HepG2 (cell line): Measurements from ENCODE around the gene KCTD5. TPM values are rescaled to one million over a fixed set of nuclear protein-coding genes. Genes with fewer than 3 reads are reported as not detected.

Source experiments
- AGO1 ChIP-seq: fragments of 200-400 bp; formaldehyde crosslinking; IDR thresholded peaks from 2 replicates; pipeline ENCODE4 v1.6.1; 2017; ENCODE audit warnings: mild to moderate bottlenecking, low read depth, low read length, moderate library complexity; ENCODE audit not compliant: poor library complexity, severe bottlenecking
- AGO2 ChIP-seq: fragments of 200-400 bp; formaldehyde crosslinking; optimal IDR thresholded peaks from 2 replicates; pipeline ENCODE3; 2017; ENCODE audit warnings: mild to moderate bottlenecking, low read depth, low read length, moderate library complexity
- AKAP8 ChIP-seq: sonication (generic); formaldehyde crosslinking; IDR thresholded peaks from 2 replicates; pipeline ENCODE4 v1.5.1; 2020; ENCODE audit warnings: mild to moderate bottlenecking, missing genetic modification reagents
- HIVEP1 ChIP-seq: sonication (generic); formaldehyde crosslinking; IDR thresholded peaks from 2 replicates; pipeline ENCODE4 v1.4.0; 2020; ENCODE audit warnings: mild to moderate bottlenecking, missing genetic modification reagents
- HNRNPL ChIP-seq: fragments of 200-400 bp; formaldehyde crosslinking; IDR thresholded peaks from 2 replicates; pipeline ENCODE4 v1.6.1; 2017; ENCODE audit warnings: mild to moderate bottlenecking, low read depth, low read length
- KAT7 ChIP-seq: IDR thresholded peaks from 2 replicates; pipeline ENCODE4 v1.6.1; 2018; ENCODE audit warnings: borderline replicate concordance, missing compliant biosample characterization
- MAX ChIP-seq: IDR thresholded peaks from 2 replicates; pipeline ENCODE4 v1.6.1; 2012; ENCODE audit warnings: inconsistent platforms
- MAZ ChIP-seq, 2 experiments: sonication (generic) in 1 of 2; formaldehyde crosslinking in 1 of 2; IDR thresholded peaks; 2 replicates each; pipeline versions ENCODE4 v1.5.0 to v1.6.1; 2012 to 2020; ENCODE audit warnings: low read depth in 2 of 2, mild to moderate bottlenecking in 2 of 2, borderline replicate concordance in 1 of 2, improper control_type of control experiment in 1 of 2, low read length in 1 of 2, missing genetic modification reagents in 1 of 2, moderate library complexity in 1 of 2
- MYC ChIP-seq: sonication (generic); formaldehyde crosslinking; IDR thresholded peaks from 2 replicates; pipeline ENCODE4 v1.9.0; 2021; ENCODE audit warnings: missing genetic modification reagents, borderline replicate concordance
- SNAPC2 ChIP-seq: sonication (generic); formaldehyde crosslinking; IDR thresholded peaks from 2 replicates; pipeline ENCODE4 v1.8.1; 2022; ENCODE audit warnings: mild to moderate bottlenecking, missing genetic modification reagents
- TFDP2 ChIP-seq: sonication (generic); formaldehyde crosslinking; IDR thresholded peaks from 2 replicates; pipeline ENCODE4 v1.4.0; 2020; ENCODE audit warnings: missing genetic modification reagents
- ZNF281 ChIP-seq: sonication (generic); formaldehyde crosslinking; IDR thresholded peaks from 2 replicates; pipeline ENCODE4 v1.4.0; 2020; ENCODE audit warnings: missing genetic modification reagents, borderline replicate concordance
- ZNF879 ChIP-seq: sonication (generic); formaldehyde crosslinking; IDR thresholded peaks from 2 replicates; pipeline ENCODE4 v1.8.1; 2023; ENCODE audit warnings: missing genetic modification reagents
- polyA plus RNA-seq, 8 experiments: library from polyadenylated mRNA; depleted of rRNA in 3 of 8; stranded (reverse) in 7 of 8; unstranded in 1 of 8; fragments of >200 nt; fragmentation: Illumina TruSeq in 4 of 8; extraction: Trizol in 4 of 8; gene quantifications; 2 replicates each; pipeline versions ENCODE4 v1.2.1 to v1.2.3, GENCODE V29; 2011 to 2016; ENCODE audit warnings: low read depth in 4 of 8, missing spikeins in 1 of 8, mixed read lengths in 1 of 8; ENCODE audit not compliant: insufficient read depth in 1 of 8
- total RNA-seq, 5 experiments: library from RNA; depleted of rRNA; stranded (reverse); fragments of >200 nt; fragmentation: Illumina TruSeq; extraction: Trizol; gene quantifications; 2 replicates each; pipeline ENCODE4 v1.2.3, GENCODE V29; 2016; ENCODE audit warnings: low read depth in 1 of 5

The KCTD5 gene
- total and polyA plus RNA-seq, 2 of the 13 experiments (the other 11 are each of a cell fraction or from before 2014, with no cell fraction given), result 25.4 to 29.8 TPM

- TF ChIP-seq MAX (peak; percentile 73), AGO2 (peak; percentile 87), HIVEP1 (0 out of 2 replicates have a peak, but pooled peaks have one; percentile 26), SNAPC2 (CRISPR knock-in tag) (no peak; the same call in 1 of the 2 replicates), MAZ (IDR thresholded peaks at IDR 0.05; ENCODE audit: borderline replicate concordance, low read depth, low read length) (peak; percentile 28; the same call in 1 of the 2 replicates), MAZ (CRISPR knock-in tag; IDR thresholded peaks at IDR 0.05; ENCODE audit: low read depth) (peak; percentile 6; the same call in 1 of the 2 replicates), TFDP2 (CRISPR knock-in tag) (0 out of 2 replicates have a peak, but pooled peaks have one; percentile 46), HNRNPL (0 out of 2 replicates have a peak, but pooled peaks have one; percentile 23), ZNF281 (CRISPR knock-in tag) (peak; percentile 90), AKAP8 (0 out of 2 replicates have a peak, but pooled peaks have one; percentile 9), KAT7 (0 out of 2 replicates have a peak, but pooled peaks have one; percentile 26), AGO1 (peak; percentile 82), ZNF879 (CRISPR knock-in tag) (peak; percentile 56; the same call in 1 of the 2 replicates), MYC (CRISPR knock-in tag) (peak; percentile 85)
- TF ChIP-seq, all 625 proteins: peak for 47
These were observed 70.8 kb downstream of the KCTD5 start (continued) for GRCh38 chr16:2752850-2753732.
